Measurements from ENCODE around the gene KCNQ1OT1.

The KCNQ1OT1 gene

DNA sequence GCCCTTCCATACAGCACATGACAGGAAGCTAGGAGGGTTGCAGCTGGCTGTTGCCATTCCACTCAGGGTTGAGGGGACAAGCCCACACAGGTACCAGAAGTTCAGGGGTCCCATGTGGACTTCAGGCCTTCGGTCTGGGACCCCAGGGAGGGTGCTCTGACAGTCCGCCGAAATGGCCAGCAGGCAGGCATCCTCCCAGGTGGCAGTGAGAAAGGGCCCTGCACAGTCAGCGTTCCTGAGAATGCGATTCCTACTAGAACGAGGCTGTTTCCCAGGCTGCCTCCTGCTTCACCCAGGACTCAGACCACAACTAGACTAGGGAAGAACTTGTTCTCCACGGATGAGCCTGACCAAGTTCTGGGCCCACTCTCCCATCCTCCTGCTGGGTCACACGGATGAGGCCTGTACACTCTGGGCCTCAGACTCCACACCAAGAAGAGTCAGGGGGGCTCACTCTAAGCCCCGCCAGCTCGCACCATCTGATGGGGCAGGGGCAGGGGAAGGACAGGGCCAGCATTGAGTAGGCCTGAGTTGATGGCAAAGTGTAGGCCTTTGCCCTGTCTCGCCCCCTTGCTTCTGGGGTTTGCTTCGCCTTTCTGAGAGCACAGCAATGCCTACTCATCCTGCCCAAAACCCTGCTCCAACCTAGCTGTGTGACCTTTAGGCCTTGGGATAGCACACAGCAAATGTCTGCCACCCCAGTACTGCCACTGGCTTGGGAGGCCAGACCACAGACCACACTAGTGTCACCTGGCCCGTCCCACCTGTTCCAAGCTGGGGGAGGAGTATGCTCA, 14.0 kb downstream of the KCNQ1OT1 start:
- DNase-seq, result no peak

GRCh38 chr11:2685051-2685450, 14.7 kb downstream of the KCNQ1OT1 start:
- no peak for DNase-seq

GRCh38 chr11:2684581-2684980, 15.2 kb downstream of the KCNQ1OT1 start:
- no peak for DNase-seq

DNA sequence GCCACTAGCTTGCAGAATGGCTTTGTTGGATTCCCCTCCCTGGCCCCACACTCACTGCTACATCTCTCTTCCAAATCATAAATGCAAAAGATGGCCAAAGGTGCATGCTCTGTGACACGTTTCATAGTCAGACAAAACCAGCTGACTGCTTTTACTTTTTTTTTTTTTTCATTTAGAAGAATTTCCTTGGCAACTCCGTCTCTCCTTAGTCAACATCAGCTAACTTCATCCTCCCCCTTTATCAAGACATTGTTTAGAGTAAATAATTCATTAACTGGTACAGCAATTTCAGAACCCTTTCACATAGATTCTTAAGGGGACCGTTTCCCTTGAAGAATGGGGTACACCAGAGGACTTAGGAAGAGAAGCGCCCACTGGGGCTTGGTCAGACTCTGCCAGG, 16.0 kb downstream of the KCNQ1OT1 start:
- no peak for DNase-seq

- DNase-seq, result no peak
These were observed 18.2 kb downstream of the KCNQ1OT1 start for GRCh38 chr11:2681408-2682145.

DNA sequence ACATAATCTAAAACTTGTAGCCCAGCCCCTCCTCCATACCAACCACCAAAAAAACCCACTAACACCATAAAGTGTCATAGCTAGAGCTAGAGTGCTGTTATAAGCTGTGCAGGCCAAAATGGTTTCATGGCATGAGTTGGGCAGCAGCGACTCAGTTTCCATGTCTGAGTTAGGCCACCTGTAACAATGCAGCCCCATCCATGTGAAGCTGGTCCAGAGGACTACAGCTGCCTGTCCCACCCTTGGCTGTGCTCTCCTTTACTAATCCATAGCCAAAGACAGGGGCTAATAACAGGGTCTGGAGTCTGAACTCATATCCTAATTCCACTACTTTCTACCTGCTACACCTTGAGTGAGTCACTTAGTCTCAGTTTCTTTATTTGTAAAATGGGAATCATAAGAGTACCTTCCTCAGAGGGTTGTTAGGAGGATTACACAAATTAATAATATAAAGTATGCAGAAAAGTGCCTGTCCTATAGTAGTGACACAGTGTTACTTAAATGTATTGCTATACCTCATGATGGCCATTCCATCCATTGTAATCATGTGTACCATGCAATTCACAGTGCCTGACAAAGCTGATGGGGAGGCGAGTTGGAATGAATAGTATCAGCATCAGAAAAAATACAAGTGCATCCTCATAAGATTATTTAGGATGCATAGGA, 20.6 kb downstream of the KCNQ1OT1 start:
- DNase-seq, result no peak

- no peak for DNase-seq
These were observed 21.4 kb downstream of the KCNQ1OT1 start for GRCh38 chr11:2678396-2678795.

DNA sequence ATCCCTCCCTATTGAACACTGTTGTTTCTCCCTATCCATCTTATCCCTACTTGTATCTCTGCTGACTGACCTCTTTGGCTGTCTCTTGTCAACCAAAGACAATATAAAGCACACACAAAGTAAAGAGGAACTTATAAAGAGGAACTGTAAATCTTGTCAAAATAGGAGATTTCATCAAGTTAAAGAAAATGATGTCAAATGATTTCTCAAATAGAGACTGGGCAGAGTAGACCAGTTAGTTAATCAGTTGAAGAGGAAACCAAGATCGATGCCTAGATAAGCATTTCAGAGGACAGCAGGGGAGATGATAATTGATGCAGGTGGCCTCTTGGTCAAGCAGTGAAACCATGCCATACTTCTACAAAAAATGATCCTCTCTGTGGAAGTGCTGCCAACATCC, 22.7 kb downstream of the KCNQ1OT1 start:
- DNase-seq, result no peak

- no peak for DNase-seq
These were observed 24.3 kb downstream of the KCNQ1OT1 start for GRCh38 chr11:2675540-2675939.

GRCh38 chr11:2674658-2675131, 25.1 kb downstream of the KCNQ1OT1 start:
- DNase-seq, result no peak

- no peak for DNase-seq
These were observed 25.8 kb downstream of the KCNQ1OT1 start for GRCh38 chr11:2673871-2674471.

GRCh38 chr11:2673250-2673610, 26.6 kb downstream of the KCNQ1OT1 start:
- no peak for DNase-seq

GRCh38 chr11:2672553-2673249, 27.1 kb downstream of the KCNQ1OT1 start:
- no peak for DNase-seq

DNA sequence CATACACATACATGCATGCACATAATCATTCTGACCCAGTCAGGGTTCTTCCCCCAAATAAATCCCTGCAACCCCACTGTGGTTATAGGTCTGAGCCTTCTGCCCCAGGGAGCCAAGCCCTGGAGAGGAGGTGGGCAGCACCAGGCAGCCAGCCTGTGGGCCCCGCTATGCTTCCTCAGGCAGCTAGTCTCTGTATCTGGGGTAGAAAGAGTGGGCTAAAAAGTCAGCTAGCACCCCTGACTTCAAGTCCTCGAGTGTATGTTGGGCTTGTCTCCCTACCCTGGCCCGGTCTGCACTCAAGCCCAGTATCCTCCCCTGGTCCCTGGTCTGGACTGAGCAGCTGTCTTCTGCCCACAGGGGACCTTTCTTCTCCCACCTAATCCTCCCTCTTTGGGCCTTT, 28.0 kb downstream of the KCNQ1OT1 start:
- no peak for DNase-seq

GRCh38 chr11:2670541-2671100, 29.2 kb downstream of the KCNQ1OT1 start:
- no peak for DNase-seq

DNA sequence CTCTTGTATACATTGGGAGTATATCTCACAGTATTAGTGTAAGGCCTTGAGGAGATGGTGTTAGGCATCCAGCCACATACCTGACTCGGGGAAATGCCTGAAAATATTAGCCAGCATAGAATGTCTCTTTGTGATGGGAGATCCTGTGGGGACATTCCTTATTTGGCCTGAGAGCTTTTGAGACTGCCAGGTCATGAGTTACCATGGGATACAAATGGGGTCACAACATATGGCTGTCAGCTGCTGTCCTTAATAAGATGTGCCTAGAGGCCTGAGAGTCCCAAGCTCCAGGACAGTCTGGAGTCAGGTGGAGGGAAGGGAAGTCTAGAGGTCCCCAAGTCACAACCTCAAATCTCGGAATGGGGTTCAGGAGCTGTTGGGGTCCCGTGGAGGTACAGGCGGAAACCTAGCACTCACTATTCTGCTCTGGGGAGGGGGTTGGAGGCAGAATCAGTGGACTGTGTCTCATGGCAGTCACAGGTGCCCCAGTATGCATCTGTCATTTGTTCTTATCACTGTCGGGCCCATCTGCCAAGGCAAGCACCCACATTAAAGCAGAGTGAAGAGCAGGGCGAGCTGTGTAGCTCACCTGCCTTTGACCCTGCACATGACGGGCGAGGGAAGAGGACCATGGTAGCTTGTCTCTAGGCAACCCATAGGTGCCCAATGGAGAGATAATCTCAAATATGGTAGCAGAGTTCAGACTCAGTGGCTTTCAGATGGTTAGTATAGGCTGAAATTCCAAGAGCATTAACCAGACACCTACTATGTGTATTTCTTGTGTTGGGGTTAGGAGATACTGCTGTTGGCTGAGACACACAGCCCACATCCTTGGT, 29.9 kb downstream of the KCNQ1OT1 start:
- DNase-seq, result no peak

DNA sequence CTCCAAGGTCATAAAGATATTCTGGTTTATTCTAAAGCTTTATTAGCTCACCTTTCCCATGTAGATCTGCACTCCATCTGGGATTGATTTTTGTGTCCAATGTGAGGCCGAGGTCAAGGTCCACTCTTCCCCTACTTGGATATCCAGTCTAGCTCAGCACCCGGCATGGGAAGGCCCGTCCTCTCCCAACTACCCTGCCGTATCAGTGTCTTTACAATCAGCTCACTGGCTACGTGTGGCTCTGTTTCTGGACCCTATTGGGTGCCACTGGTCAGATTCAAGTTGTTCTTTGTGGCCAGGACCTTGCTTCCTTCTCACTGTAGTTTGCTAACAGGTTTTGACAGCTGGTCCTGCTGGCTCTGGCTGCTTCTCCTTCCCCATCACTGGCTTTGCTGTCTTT, 30.9 kb downstream of the KCNQ1OT1 start:
- no peak for DNase-seq

DNA sequence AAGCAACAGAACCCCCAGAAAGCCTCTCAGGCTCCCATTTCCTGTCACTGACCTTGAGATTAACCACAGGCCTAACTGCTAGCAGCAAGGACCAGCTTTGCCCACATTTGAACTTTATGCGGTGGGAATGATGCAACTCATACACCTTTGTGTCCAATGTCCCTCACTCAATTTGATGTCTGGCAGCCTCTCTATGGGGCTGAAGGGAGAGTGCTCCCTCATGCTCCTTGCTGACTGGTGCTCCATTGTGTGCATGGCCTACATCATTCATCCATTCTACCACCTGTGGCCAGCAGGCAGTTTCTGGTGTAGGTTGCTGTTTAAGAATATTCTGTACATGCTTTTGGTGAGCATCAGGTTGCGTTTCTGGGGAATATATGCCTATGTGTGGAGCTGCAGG, 31.9 kb downstream of the KCNQ1OT1 start:
- no peak for DNase-seq

GRCh38 chr11:2666828-2667570, 32.8 kb downstream of the KCNQ1OT1 start:
- no peak for DNase-seq

GRCh38 chr11:2666401-2666741, 33.4 kb downstream of the KCNQ1OT1 start:
- no peak for DNase-seq
